ENCODE data around the gene ABI2. TPM values are rescaled to one million over a fixed set of nuclear protein-coding genes. Genes with fewer than 3 reads are reported as not detected.
A peak's percentile ranks its signal among the peaks of the same experiment; 100 is the strongest.

The ABI2 gene
- polyA plus RNA-seq, 1 of the 3 experiments (the other 2 are of a cell fraction): 51.5 TPM

GRCh38 chr2:203463266-203463678 lies 135.1 kb downstream of the ABI2 start:
- H3K4me3 ChIP-seq (ENCODE audit: low read depth in 2 of 2, low read length in 1 of 2): 0 out of 4 replicates have a peak overlapping the region, but pooled peaks of 1 of the 2 experiments have one; percentile 7
- H2AFZ ChIP-seq (ENCODE audit: low read depth): no peak overlapping the region
- no peaks in the 10 kb centered on the region for H3K9me2 ChIP-seq
- no peaks in the 10 kb centered on the region for H3K27me3 ChIP-seq (ENCODE audit: insufficient read depth)
- H4K20me1 ChIP-seq (ENCODE audit: insufficient read depth): no peaks in the 10 kb centered on the region
- peaks cover 19% of the 10 kb centered on the region for H3F3A ChIP-seq (replicated peaks; ENCODE audit: insufficient read depth)
- ChIA-PET POLR2A (no interaction called here), CTCF (interaction anchor here (2.0 kb wide), 1 partner anchor 10 kb away, joined by 10 read pairs; no protein-coding TSS in a partner anchor)
- peaks cover 6 to 26% of the 10 kb centered on the region in 2 experiments; a peak in 3 of 4 replicates for H3K4me1 ChIP-seq (ENCODE audit: control insufficient read depth in 1 of 2, insufficient read depth in 2 of 2, low read depth in 1 of 2, low read length in 1 of 2)
- H3K9ac ChIP-seq: no peak overlapping the region; the same call in 1 of the 2 replicates
- H3K79me2 ChIP-seq (ENCODE audit: insufficient read depth): peaks cover 9% of the 10 kb centered on the region
- H3K9me3 ChIP-seq: no peaks in the 10 kb centered on the region
- peaks cover 19 to 40% of the 10 kb centered on the region in 2 experiments for H3K36me3 ChIP-seq (replicated peaks in 1 of 2; ENCODE audit: control insufficient read depth in 1 of 2, insufficient read depth in 2 of 2, low read length in 1 of 2)
- DNase-seq: peak; percentile 54
- TF ChIP-seq TEAD4 (IDR thresholded peaks at IDR 0.05; ENCODE audit: borderline replicate concordance, insufficient read depth): no peak
- no peak for TF ChIP-seq MAX (IDR thresholded peaks at IDR 0.05; ENCODE audit: low read depth)
- TF ChIP-seq FOXM1 (IDR thresholded peaks at IDR 0.05; ENCODE audit: low read depth): no peak
- TF ChIP-seq SIN3A (IDR thresholded peaks at IDR 0.05; ENCODE audit: borderline replicate concordance, low read depth, low read length): no peak
- TF ChIP-seq IRF3 (IDR thresholded peaks at IDR 0.05; ENCODE audit: low read depth, low read length): no peak
- TF ChIP-seq GATA2 (CRISPR knock-in tag; IDR thresholded peaks at IDR 0.05): no peak
- no peak for TF ChIP-seq TAF1 (IDR thresholded peaks at IDR 0.05; ENCODE audit: borderline replicate concordance, low read depth, low read length)
- TF ChIP-seq CTCF (IDR thresholded peaks at IDR 0.05): no peak
- peak; percentile 54 for TF ChIP-seq POLR2AphosphoS5 (IDR thresholded peaks at IDR 0.05; ENCODE audit: low read depth, low read length)
- TF ChIP-seq SMC3 (IDR thresholded peaks at IDR 0.05; ENCODE audit: low read depth, low read length): no peak
- TF ChIP-seq MEF2A (IDR thresholded peaks at IDR 0.05; ENCODE audit: borderline replicate concordance, low read depth): no peak
- TF ChIP-seq MXI1 (IDR thresholded peaks at IDR 0.05; ENCODE audit: low read depth, low read length): no peak
- TF ChIP-seq RCOR1 (IDR thresholded peaks at IDR 0.05; ENCODE audit: low read length): peak; percentile 50; the same call in 1 of the 2 replicates
- no peak for TF ChIP-seq GABPA (IDR thresholded peaks at IDR 0.05; ENCODE audit: low read depth)
- TF ChIP-seq REST (IDR thresholded peaks at IDR 0.05; ENCODE audit: low read depth, low read length): no peak
- TF ChIP-seq YY1 (IDR thresholded peaks at IDR 0.05; ENCODE audit: low read depth): no peak
- peak; percentile 90 for TF ChIP-seq TCF12 (IDR thresholded peaks at IDR 0.05)
- TF ChIP-seq EP300 (IDR thresholded peaks at IDR 0.05; ENCODE audit: borderline replicate concordance in 1 of 2, low read depth in 1 of 2, low read length in 1 of 2): 0 out of 4 replicates have a peak, but pooled peaks have one; percentile 3 to 6
- TF ChIP-seq RAD21 (IDR thresholded peaks at IDR 0.05; ENCODE audit: low read length): peak; percentile 11; the same call in 1 of the 2 replicates
- no peak for TF ChIP-seq ZBTB33 (IDR thresholded peaks at IDR 0.05; ENCODE audit: borderline replicate concordance, low read depth)
- TF ChIP-seq PBX3 (IDR thresholded peaks at IDR 0.05): no peak
- TF ChIP-seq NFIC (IDR thresholded peaks at IDR 0.05; ENCODE audit: borderline replicate concordance): no peak
- TF ChIP-seq FOXJ3 (CRISPR knock-in tag; IDR thresholded peaks at IDR 0.05): no peak
- peak overlapping the region; percentile 83 to 93 for H3K27ac ChIP-seq (ENCODE audit: low read depth in 2 of 2, low read length in 1 of 2)
- H3K4me2 ChIP-seq: peak overlapping the region; percentile 58; the same call in 1 of the 2 replicates
